ENCODE results near the gene RSAD2.

DNA sequence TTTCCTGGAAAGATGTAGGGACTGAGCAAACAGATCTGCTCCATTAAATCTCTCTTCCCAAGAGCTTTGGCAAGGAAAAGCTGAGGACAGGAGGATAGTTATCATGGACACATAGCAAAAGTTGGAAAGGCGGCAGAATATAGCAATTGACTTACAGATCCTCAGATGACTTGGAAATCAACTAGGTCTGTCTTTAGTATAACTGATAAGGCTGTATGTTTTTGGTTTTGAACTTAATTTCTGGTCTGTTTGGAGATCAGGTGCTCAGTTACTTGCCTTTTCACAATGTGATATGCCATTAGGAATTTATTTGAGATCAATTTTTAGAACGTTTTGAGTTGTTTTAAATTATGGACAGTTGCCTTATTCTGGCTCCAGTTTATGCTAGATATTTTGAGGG lies 8.0 kb downstream of the RSAD2 start:
- TF ChIP-seq, protein P1, sequence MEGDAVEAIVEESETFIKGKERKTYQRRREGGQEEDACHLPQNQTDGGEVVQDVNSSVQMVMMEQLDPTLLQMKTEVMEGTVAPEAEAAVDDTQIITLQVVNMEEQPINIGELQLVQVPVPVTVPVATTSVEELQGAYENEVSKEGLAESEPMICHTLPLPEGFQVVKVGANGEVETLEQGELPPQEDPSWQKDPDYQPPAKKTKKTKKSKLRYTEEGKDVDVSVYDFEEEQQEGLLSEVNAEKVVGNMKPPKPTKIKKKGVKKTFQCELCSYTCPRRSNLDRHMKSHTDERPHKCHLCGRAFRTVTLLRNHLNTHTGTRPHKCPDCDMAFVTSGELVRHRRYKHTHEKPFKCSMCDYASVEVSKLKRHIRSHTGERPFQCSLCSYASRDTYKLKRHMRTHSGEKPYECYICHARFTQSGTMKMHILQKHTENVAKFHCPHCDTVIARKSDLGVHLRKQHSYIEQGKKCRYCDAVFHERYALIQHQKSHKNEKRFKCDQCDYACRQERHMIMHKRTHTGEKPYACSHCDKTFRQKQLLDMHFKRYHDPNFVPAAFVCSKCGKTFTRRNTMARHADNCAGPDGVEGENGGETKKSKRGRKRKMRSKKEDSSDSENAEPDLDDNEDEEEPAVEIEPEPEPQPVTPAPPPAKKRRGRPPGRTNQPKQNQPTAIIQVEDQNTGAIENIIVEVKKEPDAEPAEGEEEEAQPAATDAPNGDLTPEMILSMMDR (IDR thresholded peaks at IDR 0.05; ENCODE audit: poor library complexity): no peak
- no peak for TF ChIP-seq EZH2 (IDR thresholded peaks at IDR 0.05; ENCODE audit: borderline replicate concordance)
- no peak for TF ChIP-seq EZH2phosphoT487 (IDR thresholded peaks at IDR 0.05; ENCODE audit: low read depth, severe bottlenecking, unreplicated experiment)

Measured in hepatocyte (in vitro differentiated cells).